ENCODE results near the gene CLINT1.

GRCh38 chr5:157892974-157893373 lies 34.0 kb upstream of the CLINT1 start:
- TF ChIP-seq, protein P1, sequence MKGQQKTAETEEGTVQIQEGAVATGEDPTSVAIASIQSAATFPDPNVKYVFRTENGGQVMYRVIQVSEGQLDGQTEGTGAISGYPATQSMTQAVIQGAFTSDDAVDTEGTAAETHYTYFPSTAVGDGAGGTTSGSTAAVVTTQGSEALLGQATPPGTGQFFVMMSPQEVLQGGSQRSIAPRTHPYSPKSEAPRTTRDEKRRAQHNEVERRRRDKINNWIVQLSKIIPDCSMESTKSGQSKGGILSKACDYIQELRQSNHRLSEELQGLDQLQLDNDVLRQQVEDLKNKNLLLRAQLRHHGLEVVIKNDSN (IDR thresholded peaks at IDR 0.05): no peak
- TF ChIP-seq TAF1 (IDR thresholded peaks at IDR 0.05; ENCODE audit: low read depth) (no peak), TEAD4 (IDR thresholded peaks at IDR 0.05) (no peak), YY1 (IDR thresholded peaks at IDR 0.05; ENCODE audit: low read depth) (no peak), REST (IDR thresholded peaks at IDR 0.05; ENCODE audit: low read depth) (no peak), CREB1 (IDR thresholded peaks at IDR 0.05; ENCODE audit: low read depth) (no peak), FOXM1 (IDR thresholded peaks at IDR 0.05; ENCODE audit: borderline replicate concordance, low read depth) (no peak), TCF12 (IDR thresholded peaks at IDR 0.05; ENCODE audit: low read depth) (no peak), EP300 (IDR thresholded peaks at IDR 0.05; ENCODE audit: borderline replicate concordance) (no peak), RAD21 (IDR thresholded peaks at IDR 0.05; ENCODE audit: low read depth) (no peak), EGR1 (IDR thresholded peaks at IDR 0.05) (no peak), ZBTB7A (IDR thresholded peaks at IDR 0.05; ENCODE audit: low read depth) (no peak), CEBPB (IDR thresholded peaks at IDR 0.05) (no peak)
- TF ChIP-seq, protein P2, sequence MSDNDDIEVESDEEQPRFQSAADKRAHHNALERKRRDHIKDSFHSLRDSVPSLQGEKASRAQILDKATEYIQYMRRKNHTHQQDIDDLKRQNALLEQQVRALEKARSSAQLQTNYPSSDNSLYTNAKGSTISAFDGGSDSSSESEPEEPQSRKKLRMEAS (IDR thresholded peaks at IDR 0.05): no peak
